Measurements from ENCODE around the gene TLN1. TPM values are rescaled to one million over a fixed set of nuclear protein-coding genes. Genes with fewer than 3 reads are reported as not detected.

The TLN1 gene
- total and polyA plus RNA-seq, 2 of the 8 experiments (the other 6 are each of a cell fraction or from before 2014, with no cell fraction given): 28.1 to 90.1 TPM

DNA sequence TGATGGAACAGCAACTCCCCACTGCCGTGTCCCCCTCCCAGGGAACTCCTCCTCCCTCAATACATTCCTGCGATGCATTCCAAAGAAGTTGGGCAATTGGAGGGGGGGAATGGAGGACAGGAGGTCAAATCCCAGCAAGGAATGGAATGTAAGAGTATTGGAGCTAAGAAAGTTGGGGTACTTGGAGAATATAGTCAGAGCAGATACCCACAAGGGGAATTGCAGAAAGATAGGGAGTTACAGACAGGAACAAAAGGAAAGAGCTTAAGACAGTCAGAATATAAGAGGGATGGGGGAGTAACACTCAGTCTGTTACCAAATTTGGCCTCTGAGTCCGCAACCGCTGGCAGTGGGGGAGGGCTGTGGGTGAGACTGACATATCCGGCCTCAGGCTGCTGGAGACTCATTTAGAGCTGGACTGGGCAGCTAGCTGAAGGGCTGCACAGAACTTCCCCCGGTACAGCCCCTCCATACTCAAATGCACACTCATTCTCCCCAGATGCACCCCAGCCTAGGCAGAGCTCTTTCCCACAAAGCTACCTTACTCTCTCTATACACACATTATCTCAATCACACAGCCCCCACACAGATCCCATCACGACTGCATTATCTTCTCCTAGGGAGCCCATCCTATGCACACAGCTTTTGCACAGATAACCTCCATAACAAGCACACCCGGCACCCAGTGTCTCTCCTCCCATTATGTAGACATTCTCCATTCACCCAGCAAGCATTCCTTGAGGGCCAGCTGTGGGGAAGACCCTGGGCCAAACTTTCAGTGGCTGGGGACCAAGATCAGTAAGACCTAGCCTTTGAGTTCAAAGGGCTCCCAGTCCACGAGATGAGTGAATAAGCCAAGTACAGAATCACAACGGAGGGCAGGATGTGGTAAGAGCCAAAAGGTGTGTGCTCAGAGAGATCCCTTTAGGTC lies 3.7 kb downstream of the TLN1 start (continued):
- TF ChIP-seq CEBPB (IDR thresholded peaks at IDR 0.05; ENCODE audit: low read depth, low read length) (peak; percentile 99), CTCF (IDR thresholded peaks at IDR 0.05; ENCODE audit: control extremely low read depth in 1 of 3, insufficient read depth in 1 of 3, low read depth in 1 of 3, low read length in 3 of 3) (no peak), POLR2A (IDR thresholded peaks at IDR 0.05; ENCODE audit: control extremely low read depth in 1 of 2, low read depth in 2 of 2, low read length in 2 of 2) (peak in 1 of 2 experiments; percentile 78; a peak in 1 of 3 replicates), KDM4A (IDR thresholded peaks at IDR 0.05; ENCODE audit: low read depth, low read length, severe bottlenecking) (no peak), POU5F1 (IDR thresholded peaks at IDR 0.05; ENCODE audit: low read depth, low read length) (no peak), TBP (IDR thresholded peaks at IDR 0.05; ENCODE audit: low read depth, low read length) (peak; percentile 41), SRF (IDR thresholded peaks at IDR 0.05; ENCODE audit: low read depth, low read length) (peak; percentile 79; the same call in 1 of the 2 replicates), SP1 (IDR thresholded peaks at IDR 0.05; ENCODE audit: low read depth, low read length) (peak; percentile 85; the same call in 1 of the 2 replicates), ASH2L (IDR thresholded peaks at IDR 0.05; ENCODE audit: low read length) (peak; percentile 98)
